A673 (cell line): ENCODE data around the gene KIF9. TPM values are rescaled to one million over a fixed set of nuclear protein-coding genes. Genes with fewer than 3 reads are reported as not detected.

Experiments
- BruUV-seq: library from RNA; stranded (reverse); fragments of 400-500 nt; replicated peaks from 2 replicates; lab custom pipeline; 2021; lab: Mats Ljungman, UMichigan
- CTCF ChIA-PET: fragments of 300-600 bp; sonication (Branson Sonifier 250); formaldehyde crosslinking; loops from one replicate; lab custom pipeline; 2022; ENCODE audit warnings: antibody characterized with exemption; lab: Charles Lee
- POLR2A ChIA-PET: fragments of 300-600 bp; sonication (Branson Sonifier 250); formaldehyde crosslinking; loops from one replicate; lab custom pipeline; 2022; ENCODE audit warnings: antibody characterized with exemption; ENCODE audit not compliant: low non-redundant PET; lab: Charles Lee
- DNase-seq: peaks from one replicate; pipeline ENCODE4 v3.0.0-alpha.2; 2015; ENCODE audit warnings: low spot score
- H3K27ac ChIP-seq: fragments of 200-600 bp; sonication (generic); 2 replicates; pipeline ENCODE4 v1.5.1; 2016; ENCODE audit warnings: mixed run types, low read depth, mild to moderate bottlenecking, mixed read lengths, antibody characterized with exemption, low read length; ENCODE audit not compliant: poor library complexity, severe bottlenecking
- H3K27me3 ChIP-seq: fragments of 200-600 bp; sonication (generic); replicated peaks from 2 replicates; pipeline ENCODE4 v1.6.1; 2017; ENCODE audit warnings: mixed run types, low read depth, mild to moderate bottlenecking, mixed read lengths, antibody characterized with exemption, low read length; ENCODE audit not compliant: insufficient read depth, poor library complexity
- H3K36me3 ChIP-seq: fragments of 200-600 bp; sonication (generic); 2 replicates; pipeline ENCODE4 v1.6.1; 2016; ENCODE audit warnings: mixed run types, mild to moderate bottlenecking, mixed read lengths, antibody characterized with exemption, low read length; ENCODE audit not compliant: insufficient read depth, poor library complexity, severe bottlenecking
- H3K4me1 ChIP-seq: fragments of 200-600 bp; sonication (generic); 2 replicates; pipeline ENCODE4 v1.6.1; 2017; ENCODE audit warnings: mixed run types, mild to moderate bottlenecking, mixed read lengths, antibody characterized with exemption, low read length; ENCODE audit not compliant: insufficient read depth, poor library complexity, severe bottlenecking
- H3K4me3 ChIP-seq: fragments of 200-600 bp; sonication (generic); 2 replicates; pipeline ENCODE4 v1.5.1; 2016; ENCODE audit warnings: low read depth, mixed run types, mild to moderate bottlenecking, mixed read lengths, low read length; ENCODE audit not compliant: poor library complexity, severe bottlenecking
- H3K9me3 ChIP-seq: fragments of 200-600 bp; sonication (generic); 2 replicates; pipeline ENCODE4 v1.6.1; 2016; ENCODE audit warnings: mixed run types, low read depth, mild to moderate bottlenecking, mixed read lengths, antibody characterized with exemption, low read length; ENCODE audit not compliant: poor library complexity, severe bottlenecking
- EZH2 ChIP-seq: fragments of 200-600 bp; sonication (generic); IDR thresholded peaks from 2 replicates; pipeline ENCODE4 v1.6.1; 2017; ENCODE audit warnings: borderline replicate concordance, low read depth, mild to moderate bottlenecking, mixed read lengths, antibody characterized with exemption, low read length; ENCODE audit not compliant: poor library complexity, severe bottlenecking
- intact Hi-C: fragments of 100-400 bp; cut with micrococcal nuclease; formaldehyde crosslinking; loops from one replicate; pipeline ENCODE4 v1.10.0; 2022; ENCODE audit not compliant: unreplicated experiment
- total RNA-seq: library from RNA; stranded (reverse); gene quantifications from 2 replicates; pipeline ENCODE4 v1.2.3, GENCODE V29; 2021
- TF ChIP-seq, protein P1 (sequence below): fragments of 300-800, 200-600 bp; sonication (generic); conservative IDR thresholded peaks from 2 replicates; pipeline ENCODE4 v1.5.1; 2017; ENCODE audit warnings: low read depth, mild to moderate bottlenecking, antibody characterized with exemption, low read length, moderate library complexity, mixed read lengths

The KIF9 gene
- total RNA-seq, 1 experiment from 2014 or later = 4.7 TPM

GRCh38 chr3:47247131-47248064 lies 35.2 kb downstream of the KIF9 start:
- CTCF ChIA-PET = no interaction called here
- no peak for TF ChIP-seq EZH2
- TF ChIP-seq, protein P1, sequence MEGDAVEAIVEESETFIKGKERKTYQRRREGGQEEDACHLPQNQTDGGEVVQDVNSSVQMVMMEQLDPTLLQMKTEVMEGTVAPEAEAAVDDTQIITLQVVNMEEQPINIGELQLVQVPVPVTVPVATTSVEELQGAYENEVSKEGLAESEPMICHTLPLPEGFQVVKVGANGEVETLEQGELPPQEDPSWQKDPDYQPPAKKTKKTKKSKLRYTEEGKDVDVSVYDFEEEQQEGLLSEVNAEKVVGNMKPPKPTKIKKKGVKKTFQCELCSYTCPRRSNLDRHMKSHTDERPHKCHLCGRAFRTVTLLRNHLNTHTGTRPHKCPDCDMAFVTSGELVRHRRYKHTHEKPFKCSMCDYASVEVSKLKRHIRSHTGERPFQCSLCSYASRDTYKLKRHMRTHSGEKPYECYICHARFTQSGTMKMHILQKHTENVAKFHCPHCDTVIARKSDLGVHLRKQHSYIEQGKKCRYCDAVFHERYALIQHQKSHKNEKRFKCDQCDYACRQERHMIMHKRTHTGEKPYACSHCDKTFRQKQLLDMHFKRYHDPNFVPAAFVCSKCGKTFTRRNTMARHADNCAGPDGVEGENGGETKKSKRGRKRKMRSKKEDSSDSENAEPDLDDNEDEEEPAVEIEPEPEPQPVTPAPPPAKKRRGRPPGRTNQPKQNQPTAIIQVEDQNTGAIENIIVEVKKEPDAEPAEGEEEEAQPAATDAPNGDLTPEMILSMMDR = no peak
- Histone ChIP-seq H3K36me3 (no peaks in the 10 kb centered on the region), H3K4me3 (no peak overlapping the region), H3K9me3 (no peaks in the 10 kb centered on the region), H3K4me1 (no peaks in the 10 kb centered on the region), H3K27me3 (no peaks in the 10 kb centered on the region), H3K27ac (no peak overlapping the region)
- DNase-seq = no peak
- POLR2A ChIA-PET = no interaction called here
- no TSS peak for BruUV-seq
- intact Hi-C loops = no loop called here

DNA sequence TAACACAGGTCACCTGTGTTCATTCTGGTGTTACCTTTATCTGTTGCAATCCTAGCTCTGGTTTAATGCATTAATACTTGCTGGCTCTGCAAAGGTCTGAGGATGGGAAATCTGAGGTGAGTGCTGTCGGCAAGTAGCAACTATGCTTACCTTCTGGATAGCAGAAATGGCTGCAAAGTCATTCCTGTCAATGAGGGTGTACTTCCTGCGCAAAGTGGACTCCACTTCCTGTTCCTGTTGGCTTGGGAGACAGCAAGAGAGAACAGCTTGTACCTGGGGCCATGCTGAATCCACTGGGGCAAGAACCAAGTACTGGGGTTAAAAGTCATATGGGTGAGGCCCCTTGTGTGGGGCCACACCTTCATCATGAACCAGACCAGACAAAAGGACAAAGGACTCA lies 37.3 kb downstream of the KIF9 start:
- Histone ChIP-seq H3K27ac (no peak overlapping the region), H3K4me1 (no peaks in the 10 kb centered on the region), H3K36me3 (no peaks in the 10 kb centered on the region), H3K9me3 (no peaks in the 10 kb centered on the region), H3K27me3 (no peaks in the 10 kb centered on the region), H3K4me3 (no peak overlapping the region)
- ChIA-PET POLR2A (no interaction called here), CTCF (no interaction called here)
- intact Hi-C loops = no loop called here
- no peak for DNase-seq
- BruUV-seq = no TSS peak
- TF ChIP-seq EZH2 = no peak
- TF ChIP-seq, protein P1 = no peak

- no peaks in the 10 kb centered on the region for H3K36me3 ChIP-seq
- intact Hi-C loops = no loop called here
- H3K27ac ChIP-seq = no peak overlapping the region
- CTCF ChIA-PET = no interaction called here
- no peak for DNase-seq
- H3K9me3 ChIP-seq = no peaks in the 10 kb centered on the region
- no peaks in the 10 kb centered on the region for H3K27me3 ChIP-seq
- no TSS peak for BruUV-seq
- TF ChIP-seq, protein P1 = no peak
- TF ChIP-seq EZH2 = no peak
- H3K4me3 ChIP-seq = no peak overlapping the region
- H3K4me1 ChIP-seq = no peaks in the 10 kb centered on the region
- POLR2A ChIA-PET = no interaction called here
Observed at GRCh38 chr3:47244531-47245100, 38.0 kb downstream of the KIF9 start.
